ENCODE measurements around the gene OR10J4.
"Not testable (repeated sequence)": the region's sequence is repeated elsewhere in the genome, so short reads cannot be mapped to it uniquely, and the experiment has no call there.

OR10J4 gene

GRCh38 chr1:159431904-159432303 is at the start of gene OR10J4:
OR10J4 (plus strand) TSS chr1:159432204.
- DNase-seq, result no peak

DNA sequence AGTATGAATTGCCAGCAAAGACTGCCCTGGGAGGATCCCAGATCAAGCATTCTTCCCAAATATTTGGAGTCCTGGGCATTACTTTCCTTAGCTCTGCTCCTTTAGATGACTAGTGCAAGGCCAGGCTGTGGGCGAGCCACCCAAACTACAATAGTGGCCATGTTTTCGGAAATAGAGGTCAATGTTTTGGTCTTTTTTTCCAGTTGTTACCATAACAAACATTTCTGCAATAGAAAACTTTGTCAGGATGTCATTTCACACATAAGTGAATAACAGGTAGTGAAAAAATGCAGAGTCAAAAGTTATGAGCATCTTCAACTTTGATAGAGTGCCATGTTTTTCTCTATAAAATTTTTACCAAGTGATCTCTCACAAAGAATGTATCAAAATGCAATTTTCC is 25.2 kb upstream of the OR10J4 start:
- no peak for DNase-seq

DNA sequence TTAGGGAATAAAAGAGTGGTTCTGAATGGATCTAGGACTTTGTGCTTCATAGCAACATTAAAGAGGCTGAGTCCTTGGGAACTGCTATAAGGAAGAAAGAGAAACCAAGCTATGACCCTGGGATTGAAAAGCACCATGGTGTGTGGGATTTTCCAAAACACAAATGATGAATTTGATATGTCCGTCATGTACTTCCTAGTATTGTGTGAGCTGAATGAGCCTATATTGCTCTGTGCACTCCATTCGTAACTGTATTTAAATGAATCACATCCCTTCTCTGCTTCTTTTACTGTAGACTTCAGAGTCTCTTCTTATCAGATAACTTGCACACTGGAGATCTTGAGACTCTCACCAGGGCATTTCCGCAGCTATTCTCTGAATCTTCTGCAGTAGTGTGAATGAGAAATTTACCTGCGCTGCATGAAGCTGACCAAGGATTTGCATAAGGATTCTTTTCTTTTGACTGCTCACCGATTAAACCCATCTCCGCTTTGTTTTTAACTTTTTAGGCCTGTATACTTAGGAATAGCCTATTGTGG is 23.1 kb upstream of the OR10J4 start:
- DNase-seq, result no peak

DNA sequence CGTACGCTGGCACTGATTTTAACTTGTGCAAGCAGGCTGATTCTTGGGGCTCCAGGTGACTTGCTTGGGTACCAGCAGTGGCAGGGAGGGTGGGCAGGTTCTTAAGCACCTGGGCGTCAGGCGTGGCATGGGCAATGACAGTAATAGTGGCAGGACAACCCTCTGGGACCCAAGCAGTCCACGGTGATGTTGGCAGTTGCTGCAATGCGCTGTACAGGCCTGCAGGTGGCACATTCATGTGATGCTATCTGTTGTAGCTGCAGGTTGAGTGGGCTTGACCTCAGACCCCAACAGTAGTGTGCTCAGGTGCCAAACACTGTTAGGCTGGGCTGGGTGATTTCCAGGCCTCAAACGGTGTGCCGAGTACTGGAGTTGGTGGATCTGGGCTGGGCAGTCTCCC is 10.2 kb upstream of the OR10J4 start:
- DNase-seq, result no peak

- DNase-seq, result no peak
These were observed 3.5 kb upstream of the OR10J4 start for GRCh38 chr1:159428536-159428935.

GRCh38 chr1:159429074-159429861 is 2.7 kb upstream of the OR10J4 start:
- no peak for DNase-seq

GRCh38 chr1:159430985-159431384 is 1.0 kb upstream of the OR10J4 start:
- peak in 3 of 56 donors; percentile 1 to 8 (median 3) for DNase-seq

GRCh38 chr1:159436469-159436868 is 4.5 kb downstream of the OR10J4 start:
- no peak for DNase-seq

- no peak for DNase-seq
These were observed 7.4 kb downstream of the OR10J4 start, which contains the start of gene OR10J1 for GRCh38 chr1:159439422-159439821. OR10J1 (plus strand) TSS chr1:159439722; CDS start chr1:159439792, 70 bp downstream.

GRCh38 chr1:159441360-159441759 is 9.4 kb downstream of the OR10J4 start:
- no peak for DNase-seq

DNA sequence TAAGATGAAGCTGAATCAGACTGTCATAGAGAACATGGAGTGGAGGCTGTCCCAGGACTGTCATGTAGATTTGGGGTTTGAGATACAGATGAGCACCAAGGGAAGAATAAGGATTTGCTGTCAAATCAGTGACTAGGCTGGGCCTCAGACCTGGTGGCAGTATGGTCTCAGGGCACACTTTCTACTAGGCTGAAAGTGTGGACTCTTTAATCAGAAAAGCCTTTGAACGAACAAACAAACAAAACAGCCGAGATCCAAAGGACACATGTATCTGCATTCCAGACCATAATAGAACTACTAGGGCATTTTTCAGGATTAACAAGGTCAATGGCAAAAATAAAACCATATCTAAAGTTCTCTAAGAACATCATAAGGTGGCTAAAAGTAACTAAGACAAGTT is 10.4 kb downstream of the OR10J4 start:
- no peak for DNase-seq

GRCh38 chr1:159443066-159443750 is 11.2 kb downstream of the OR10J4 start:
- no peak for DNase-seq

- DNase-seq, result no peak
These were observed 12.5 kb downstream of the OR10J4 start for GRCh38 chr1:159444511-159444910.

- no peak for DNase-seq
These were observed 16.2 kb downstream of the OR10J4 start for GRCh38 chr1:159448181-159448580.

- not testable (repeated sequence) for DNase-seq
These were observed 17.6 kb downstream of the OR10J4 start for GRCh38 chr1:159449605-159450004.

GRCh38 chr1:159459551-159459950 is 27.5 kb downstream of the OR10J4 start:
- no peak for DNase-seq

DNA sequence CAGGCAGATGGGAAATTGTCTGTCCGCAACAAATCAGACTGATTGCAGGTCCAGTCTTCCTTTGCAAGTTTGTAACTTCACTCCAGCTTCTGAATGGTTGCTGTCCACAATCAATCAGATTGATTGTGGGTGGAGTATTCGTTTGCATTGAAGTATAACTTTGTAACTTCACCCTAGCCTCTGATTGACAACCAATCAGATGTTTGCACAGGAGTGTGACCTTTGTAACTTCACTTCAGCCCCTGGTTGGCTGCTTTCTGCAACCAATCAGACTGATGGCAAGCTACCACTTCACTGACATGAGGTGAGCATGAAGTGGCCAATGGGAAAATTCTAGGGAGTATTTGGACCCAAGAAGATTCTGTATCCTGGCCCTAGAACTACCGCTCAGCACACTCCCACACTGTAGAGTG is 33.2 kb downstream of the OR10J4 start:
- no peak for DNase-seq

DNA sequence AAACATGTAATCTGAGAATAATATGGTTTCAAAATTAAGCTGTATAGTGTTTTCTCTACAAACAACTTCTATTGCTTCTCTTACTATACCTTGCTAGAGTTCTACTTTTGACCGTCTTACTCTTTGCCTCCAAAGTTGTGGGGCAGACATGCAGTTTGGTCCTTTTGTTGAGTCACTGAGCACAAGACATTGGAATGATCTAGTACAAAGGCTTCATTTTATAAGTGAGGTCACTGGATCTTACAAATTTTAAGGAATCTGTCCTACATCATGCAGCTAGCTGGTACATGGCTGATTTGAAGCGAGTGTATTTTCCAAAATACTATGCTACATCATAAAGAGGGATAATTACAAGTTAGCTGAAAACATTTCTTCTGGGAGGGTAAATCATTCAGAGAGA is 36.3 kb downstream of the OR10J4 start:
- no peak for DNase-seq

- DNase-seq, result no peak
These were observed 38.0 kb downstream of the OR10J4 start for GRCh38 chr1:159469921-159470533.

DNA sequence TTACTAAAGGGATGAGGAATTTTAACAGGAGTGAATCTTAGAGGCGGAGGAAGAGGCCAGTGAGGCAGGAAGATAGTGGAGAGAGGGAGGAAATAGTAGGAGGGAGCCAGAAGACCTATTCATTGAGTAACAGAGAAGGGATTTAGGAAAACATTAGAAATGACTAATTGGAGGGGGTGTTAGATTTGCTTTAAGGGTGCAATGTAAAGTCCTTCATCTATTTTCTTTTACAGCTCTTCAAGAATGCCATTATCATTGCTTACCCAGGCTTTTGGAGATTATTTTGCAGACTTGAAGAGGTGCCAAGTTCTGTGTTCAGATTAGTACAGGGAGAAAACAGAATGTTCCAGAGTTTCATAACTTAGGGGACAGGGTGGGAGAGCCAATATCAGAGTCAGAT is 41.3 kb downstream of the OR10J4 start:
- DNase-seq, result peak in 1 of 56 donors; percentile 1

GRCh38 chr1:159474926-159475325 is 42.9 kb downstream of the OR10J4 start:
- DNase-seq, result no peak
